SK-N-SH treated with all-trans-retinoic acid at 6 μM for 48 hours (cell line): ENCODE measurements around the gene ENTHD1.

Experiments
- ATAC-seq: fragments of 200-7000 bp; cut with Tn5 transposase; 3 replicates; pipeline ENCODE4 v1.9.1; 2020; ENCODE audit warnings: mild to moderate bottlenecking, moderate library complexity
- ARNTL ChIP-seq: fragments of 450-650 bp; formaldehyde crosslinking; IDR thresholded peaks from 2 replicates; pipeline ENCODE4 v1.5.0; 2020; ENCODE audit warnings: low read depth, mild to moderate bottlenecking, moderate library complexity, borderline replicate concordance
- BACH2 ChIP-seq: fragments of 250-450 bp; sonication (Bioruptor Pico); IDR thresholded peaks from 2 replicates; pipeline ENCODE4 v1.9.0; 2021; ENCODE audit warnings: mild to moderate bottlenecking, borderline replicate concordance
- CREB5 ChIP-seq: fragments of 250-450 bp; sonication (Bioruptor Pico); IDR thresholded peaks from 2 replicates; pipeline ENCODE4 v1.5.1; 2020; ENCODE audit warnings: low read depth, mild to moderate bottlenecking, moderate library complexity
- CSDC2 ChIP-seq: fragments of 250-450 bp; sonication (Bioruptor Pico); IDR thresholded peaks from 2 replicates; pipeline ENCODE4 v1.5.0; 2020; ENCODE audit warnings: mild to moderate bottlenecking, moderate library complexity
- ESRRG ChIP-seq: fragments of 250-450 bp; sonication (Bioruptor Pico); IDR thresholded peaks from 2 replicates; pipeline ENCODE4 v1.6.1; 2021; ENCODE audit warnings: mild to moderate bottlenecking
- GLIS3 ChIP-seq: fragments of 250-450 bp; sonication (Bioruptor Pico); IDR thresholded peaks from 2 replicates; pipeline ENCODE4 v1.5.0; 2020; ENCODE audit warnings: mild to moderate bottlenecking, moderate library complexity
- OSR1 ChIP-seq: fragments of 250-450 bp; sonication (Bioruptor Pico); IDR thresholded peaks from 2 replicates; pipeline ENCODE4 v1.8.0; 2022; ENCODE audit warnings: moderate library complexity, mild to moderate bottlenecking, inconsistent platforms
- PATZ1 ChIP-seq: fragments of 250-450 bp; sonication (Bioruptor Pico); IDR thresholded peaks from 2 replicates; pipeline ENCODE4 v1.8.0; 2020; ENCODE audit warnings: mild to moderate bottlenecking, moderate library complexity, borderline replicate concordance
- POU6F1 ChIP-seq: fragments of 250-450 bp; sonication (Bioruptor Pico); IDR thresholded peaks from 2 replicates; pipeline ENCODE4 v1.8.0; 2021; ENCODE audit warnings: low read depth, mild to moderate bottlenecking, moderate library complexity, borderline replicate concordance
- PPARA ChIP-seq: fragments of 250-450 bp; sonication (Bioruptor Pico); IDR thresholded peaks from 2 replicates; pipeline ENCODE4 v1.5.0; 2020; ENCODE audit warnings: mild to moderate bottlenecking, borderline replicate concordance
- SNAI2 ChIP-seq: fragments of 250-450 bp; sonication (Bioruptor Pico); IDR thresholded peaks from 2 replicates; pipeline ENCODE4 v1.5.0; 2020; ENCODE audit warnings: mild to moderate bottlenecking, moderate library complexity
- TOX ChIP-seq: fragments of 250-450 bp; sonication (Bioruptor Pico); IDR thresholded peaks from 2 replicates; pipeline ENCODE4 v1.8.0; 2021; ENCODE audit warnings: mild to moderate bottlenecking, moderate library complexity, borderline replicate concordance
- TSHZ2 ChIP-seq: fragments of 250-450 bp; sonication (Bioruptor Pico); IDR thresholded peaks from 2 replicates; pipeline ENCODE4 v1.5.0; 2020; ENCODE audit warnings: mild to moderate bottlenecking, moderate library complexity
- ZC3H10 ChIP-seq: fragments of 250-450 bp; sonication (Bioruptor Pico); IDR thresholded peaks from 2 replicates; pipeline ENCODE4 v1.5.1; 2021; ENCODE audit warnings: mild to moderate bottlenecking, moderate library complexity
- ZFP3 ChIP-seq: fragments of 250-450 bp; sonication (Bioruptor Pico); IDR thresholded peaks from 2 replicates; pipeline ENCODE4 v1.5.0; 2020; ENCODE audit warnings: mild to moderate bottlenecking, moderate library complexity
- ZFP30 ChIP-seq: fragments of 450-650 bp; formaldehyde crosslinking; IDR thresholded peaks from 2 replicates; pipeline ENCODE4 v1.5.0; 2022; ENCODE audit warnings: mild to moderate bottlenecking, moderate library complexity
- ZNF565 ChIP-seq: fragments of 450-650 bp; formaldehyde crosslinking; conservative IDR thresholded peaks from 2 replicates; pipeline ENCODE4 v1.5.0; 2020; ENCODE audit warnings: low read depth, mild to moderate bottlenecking, moderate library complexity
- ZNF8 ChIP-seq: fragments of 450-650 bp; formaldehyde crosslinking; IDR thresholded peaks from 2 replicates; pipeline ENCODE4 v1.5.0; 2020; ENCODE audit warnings: mild to moderate bottlenecking, moderate library complexity

The ENTHD1 gene

GRCh38 chr22:39937906-39938305 lies 44.3 kb upstream of the ENTHD1 start:
- no peak for ATAC-seq
- TF ChIP-seq PPARA (CRISPR knock-in tag), result no peak
- TF ChIP-seq ZNF8 (CRISPR knock-in tag), result no peak
- no peak for TF ChIP-seq ZC3H10 (CRISPR knock-in tag)
- TF ChIP-seq TOX, result no peak

GRCh38 chr22:39936523-39937145 lies 43.1 kb upstream of the ENTHD1 start:
- TF ChIP-seq ZFP3 (CRISPR knock-in tag) (no peak), TSHZ2 (CRISPR knock-in tag) (no peak), OSR1 (CRISPR knock-in tag) (no peak), ARNTL (CRISPR knock-in tag) (no peak)
- TF ChIP-seq, all 23 proteins: peak for 0
- ATAC-seq, result no peak

GRCh38 chr22:39935612-39936011 lies 42.1 kb upstream of the ENTHD1 start:
- TF ChIP-seq ZC3H10 (CRISPR knock-in tag) (no peak), POU6F1 (CRISPR knock-in tag) (no peak), ESRRG (CRISPR knock-in tag) (no peak), ZFP3 (CRISPR knock-in tag) (no peak)
- TF ChIP-seq, all 23 proteins: peak for 0
- no peak for ATAC-seq

GRCh38 chr22:39935116-39935515 lies 41.6 kb upstream of the ENTHD1 start:
- no peak for ATAC-seq
- TF ChIP-seq GLIS3 (CRISPR knock-in tag), result no peak
- no peak for TF ChIP-seq ZNF565 (CRISPR knock-in tag)
- no peak for TF ChIP-seq POU6F1 (CRISPR knock-in tag)
- no peak for TF ChIP-seq PATZ1 (CRISPR knock-in tag)
- TF ChIP-seq CSDC2 (CRISPR knock-in tag), result no peak
- TF ChIP-seq OSR1 (CRISPR knock-in tag), result no peak
- TF ChIP-seq ARNTL (CRISPR knock-in tag), result no peak
- no peak for TF ChIP-seq ESRRG (CRISPR knock-in tag)
- no peak for TF ChIP-seq ZFP3 (CRISPR knock-in tag)
- no peak for TF ChIP-seq PPARA (CRISPR knock-in tag)
- no peak for TF ChIP-seq ZFP30 (CRISPR knock-in tag)
- TF ChIP-seq ZC3H10 (CRISPR knock-in tag), result no peak
- TF ChIP-seq, all 23 proteins: peak for 0

GRCh38 chr22:39933741-39934140 lies 40.2 kb upstream of the ENTHD1 start:
- ATAC-seq, result no peak
- no peak for TF ChIP-seq CSDC2 (CRISPR knock-in tag)
- TF ChIP-seq PPARA (CRISPR knock-in tag), result no peak
- no peak for TF ChIP-seq ARNTL (CRISPR knock-in tag)
- no peak for TF ChIP-seq SNAI2 (CRISPR knock-in tag)
- TF ChIP-seq TSHZ2 (CRISPR knock-in tag), result no peak
- TF ChIP-seq BACH2 (CRISPR knock-in tag), result no peak
- no peak for TF ChIP-seq GLIS3 (CRISPR knock-in tag)
- TF ChIP-seq CREB5 (CRISPR knock-in tag), result no peak
- TF ChIP-seq POU6F1 (CRISPR knock-in tag), result no peak
- TF ChIP-seq OSR1 (CRISPR knock-in tag), result no peak
